ENCODE results near the gene LMF1.

DNA sequence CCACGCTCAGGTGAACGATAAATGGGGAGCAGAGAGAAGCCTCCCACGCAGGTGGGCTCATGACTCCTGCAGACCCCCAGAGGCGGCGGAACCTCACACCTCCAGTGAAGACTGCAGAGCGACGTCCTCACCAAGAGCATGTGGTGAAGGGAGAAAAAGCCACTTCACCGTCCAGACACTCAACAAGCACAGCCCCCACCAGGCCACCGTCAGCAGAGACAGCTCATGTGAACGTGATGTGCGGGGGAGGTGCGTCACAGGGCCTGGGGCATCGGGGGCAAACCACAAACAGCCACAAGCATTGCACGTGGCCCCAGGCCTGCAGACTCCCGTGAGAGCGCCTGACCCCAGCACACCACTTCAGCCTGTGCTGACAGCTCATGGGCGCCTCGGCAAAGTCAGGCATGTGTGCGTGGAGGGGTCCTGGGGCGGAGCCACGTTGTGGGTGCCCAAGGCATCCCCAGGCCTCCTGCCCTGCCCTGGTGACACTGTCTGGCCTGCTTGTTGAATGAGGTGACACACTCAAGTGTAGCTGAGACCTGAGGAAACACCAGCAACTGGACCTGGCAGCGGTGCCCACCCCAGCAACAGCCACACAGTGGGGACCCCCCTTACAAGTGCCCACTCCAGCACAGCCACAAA is 19.0 kb downstream of the LMF1 start:
- TF ChIP-seq, protein P1, sequence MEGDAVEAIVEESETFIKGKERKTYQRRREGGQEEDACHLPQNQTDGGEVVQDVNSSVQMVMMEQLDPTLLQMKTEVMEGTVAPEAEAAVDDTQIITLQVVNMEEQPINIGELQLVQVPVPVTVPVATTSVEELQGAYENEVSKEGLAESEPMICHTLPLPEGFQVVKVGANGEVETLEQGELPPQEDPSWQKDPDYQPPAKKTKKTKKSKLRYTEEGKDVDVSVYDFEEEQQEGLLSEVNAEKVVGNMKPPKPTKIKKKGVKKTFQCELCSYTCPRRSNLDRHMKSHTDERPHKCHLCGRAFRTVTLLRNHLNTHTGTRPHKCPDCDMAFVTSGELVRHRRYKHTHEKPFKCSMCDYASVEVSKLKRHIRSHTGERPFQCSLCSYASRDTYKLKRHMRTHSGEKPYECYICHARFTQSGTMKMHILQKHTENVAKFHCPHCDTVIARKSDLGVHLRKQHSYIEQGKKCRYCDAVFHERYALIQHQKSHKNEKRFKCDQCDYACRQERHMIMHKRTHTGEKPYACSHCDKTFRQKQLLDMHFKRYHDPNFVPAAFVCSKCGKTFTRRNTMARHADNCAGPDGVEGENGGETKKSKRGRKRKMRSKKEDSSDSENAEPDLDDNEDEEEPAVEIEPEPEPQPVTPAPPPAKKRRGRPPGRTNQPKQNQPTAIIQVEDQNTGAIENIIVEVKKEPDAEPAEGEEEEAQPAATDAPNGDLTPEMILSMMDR (IDR thresholded peaks at IDR 0.05 in 4 of 5, conservative IDR thresholded peaks at IDR 0.05 in 1 of 5) = no peak
- no peak for TF ChIP-seq POLR2A (IDR thresholded peaks at IDR 0.05)
